GM12801 (cell line): ENCODE measurements around the gene TCF7L1.

ENCODE experiments used
- CTCF ChIP-seq: IDR thresholded peaks from one replicate; pipeline ENCODE4 v1.5.1; 2011; ENCODE audit warnings: control low read depth; ENCODE audit not compliant: insufficient read length; ENCODE audit errors: extremely low read depth

TCF7L1 gene

DNA sequence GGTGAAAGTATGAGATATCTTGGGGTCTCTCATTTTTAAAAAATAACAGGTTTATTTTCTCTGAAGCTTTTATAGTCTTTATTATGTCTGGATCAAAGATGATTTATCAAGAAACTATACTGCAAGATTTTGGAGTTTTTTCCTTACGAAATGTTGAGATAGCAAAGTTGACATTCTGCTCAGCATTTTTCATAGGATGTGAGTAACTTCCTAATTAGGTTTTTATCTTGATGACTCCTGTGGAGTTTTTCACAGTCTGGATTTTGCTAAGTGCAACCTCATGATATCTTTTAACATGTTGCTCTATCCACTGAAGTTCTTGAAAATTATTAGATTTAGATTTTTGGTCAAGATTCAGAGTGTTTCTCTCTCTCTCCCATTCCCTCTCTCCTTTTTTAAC is 17.8 kb downstream of the TCF7L1 start:
- TF ChIP-seq CTCF = no peak

- TF ChIP-seq CTCF = no peak
Observed at GRCh38 chr2:85152895-85153294, 19.7 kb downstream of the TCF7L1 start.

DNA sequence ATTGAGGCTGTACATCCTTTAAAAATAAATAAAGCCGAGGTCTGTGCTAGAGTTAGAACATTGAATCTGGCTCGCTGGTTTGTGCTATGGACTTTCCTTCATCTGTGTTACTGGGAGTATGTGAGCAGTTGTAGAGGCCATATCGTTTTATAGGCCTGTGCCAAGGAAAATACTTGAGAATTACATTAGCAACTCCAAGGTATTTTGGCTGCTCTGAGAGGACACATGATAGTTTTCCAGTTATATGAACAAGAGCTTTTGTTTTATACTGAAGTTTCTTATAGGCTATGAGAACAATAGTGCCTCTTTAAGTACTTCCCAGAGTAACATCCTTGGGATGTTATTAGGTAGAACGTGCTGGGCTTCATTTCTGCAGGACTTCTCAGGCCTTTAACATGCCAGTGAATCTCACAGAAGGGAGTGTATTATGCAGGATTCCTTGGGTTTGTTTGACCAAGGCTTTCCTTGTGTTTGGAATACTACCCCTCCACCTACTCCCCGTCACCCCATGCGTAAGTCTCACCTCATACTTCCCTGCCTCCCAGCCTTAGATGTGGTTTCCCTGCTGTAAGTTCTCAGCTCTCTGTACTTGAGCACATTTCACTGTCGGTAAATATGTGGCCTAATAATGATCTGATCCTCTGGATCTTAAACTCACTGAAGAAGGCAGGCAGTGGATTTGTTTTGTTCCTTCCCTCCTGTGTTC is 21.0 kb downstream of the TCF7L1 start:
- TF ChIP-seq CTCF = no peak

GRCh38 chr2:85156153-85156552 is 23.0 kb downstream of the TCF7L1 start:
- TF ChIP-seq CTCF = no peak

DNA sequence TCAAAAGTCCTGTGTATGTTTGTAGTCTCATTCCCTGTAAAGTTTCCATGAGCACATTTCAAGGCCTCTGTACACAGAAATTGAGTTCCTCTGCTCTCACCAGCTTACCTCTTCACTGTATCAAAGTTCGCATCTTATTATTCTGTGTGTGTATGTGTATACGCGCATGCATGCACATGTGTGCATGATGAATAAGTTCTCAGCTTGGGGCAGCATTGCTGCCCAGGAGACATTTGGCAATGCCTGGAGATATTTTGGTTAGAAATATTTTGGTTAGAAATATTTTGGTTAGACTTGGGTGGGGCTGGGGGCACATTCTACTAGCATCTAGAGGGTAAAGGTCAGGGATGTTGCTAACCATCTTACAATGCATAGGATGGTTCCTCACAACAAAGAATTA is 23.4 kb downstream of the TCF7L1 start:
- TF ChIP-seq CTCF = no peak

GRCh38 chr2:85157345-85157744 is 24.2 kb downstream of the TCF7L1 start:
- no peak for TF ChIP-seq CTCF

GRCh38 chr2:85158559-85159273 is 25.5 kb downstream of the TCF7L1 start:
- no peak for TF ChIP-seq CTCF
